ENCODE measurements around the gene CCDC87.
"Not testable (repeated sequence)": the region's sequence is repeated elsewhere in the genome, so short reads cannot be mapped to it uniquely, and the experiment has no call there.

Gene CCDC87

GRCh38 chr11:66607126-66607834 is 14.4 kb upstream of the CCDC87 start:
- H3K9me3 ChIP-seq (ENCODE audit: insufficient read depth, low read length): no peaks in the 10 kb centered on the region
- TF ChIP-seq EZH2phosphoT487 (IDR thresholded peaks at IDR 0.05; ENCODE audit: low read depth) (no peak), CTCF (IDR thresholded peaks at IDR 0.05; ENCODE audit: low read depth, low read length) (no peak)
- H3K4me3 ChIP-seq (ENCODE audit: low read length): no peak overlapping the region
- H3K27me3 ChIP-seq (ENCODE audit: low read depth, low read length): no peaks in the 10 kb centered on the region
- H3K79me2 ChIP-seq (ENCODE audit: low read length): no peaks in the 10 kb centered on the region
- peaks cover 5% of the 10 kb centered on the region for H3K4me1 ChIP-seq (ENCODE audit: low read length)
- no peak overlapping the region for H2AFZ ChIP-seq (ENCODE audit: low read depth, low read length)
- H4K20me1 ChIP-seq (ENCODE audit: insufficient read depth, low read length): no peaks in the 10 kb centered on the region
- H3K27ac ChIP-seq (ENCODE audit: low read length): no peak overlapping the region
- no peak overlapping the region for H3K4me2 ChIP-seq (ENCODE audit: low read length)
- H3K36me3 ChIP-seq (replicated peaks; ENCODE audit: low read depth, low read length): peaks cover 20% of the 10 kb centered on the region
- H3K9ac ChIP-seq (ENCODE audit: low read length): no peak overlapping the region

GRCh38 chr11:66606608-66607007 is 13.7 kb upstream of the CCDC87 start:
- not testable (repeated sequence) for H3K79me2 ChIP-seq (ENCODE audit: low read length); H3K4me2 ChIP-seq (ENCODE audit: low read length); H4K20me1 ChIP-seq (ENCODE audit: insufficient read depth, low read length); H3K27ac ChIP-seq (ENCODE audit: low read length); H2AFZ ChIP-seq (ENCODE audit: low read depth, low read length); H3K9me3 ChIP-seq (ENCODE audit: insufficient read depth, low read length); H3K27me3 ChIP-seq (ENCODE audit: low read depth, low read length); H3K4me1 ChIP-seq (ENCODE audit: low read length); H3K9ac ChIP-seq (ENCODE audit: low read length); H3K4me3 ChIP-seq (ENCODE audit: low read length)
- H3K36me3 ChIP-seq (replicated peaks; ENCODE audit: low read depth, low read length): peaks cover 20% of the 10 kb centered on the region

- no peak for TF ChIP-seq EZH2phosphoT487 (IDR thresholded peaks at IDR 0.05; ENCODE audit: low read depth)
- no peak for TF ChIP-seq CTCF (IDR thresholded peaks at IDR 0.05; ENCODE audit: low read depth, low read length)
- H3K36me3 ChIP-seq (replicated peaks; ENCODE audit: low read depth, low read length): peaks cover 26% of the 10 kb centered on the region
- no peaks in the 10 kb centered on the region for H3K79me2 ChIP-seq (ENCODE audit: low read length)
- H4K20me1 ChIP-seq (ENCODE audit: insufficient read depth, low read length): no peaks in the 10 kb centered on the region
- no peak overlapping the region for H2AFZ ChIP-seq (ENCODE audit: low read depth, low read length)
- H3K4me3 ChIP-seq (ENCODE audit: low read length): no peak overlapping the region
- peaks cover 15% of the 10 kb centered on the region for H3K4me1 ChIP-seq (ENCODE audit: low read length)
- no peak overlapping the region for H3K4me2 ChIP-seq (ENCODE audit: low read length)
- no peaks in the 10 kb centered on the region for H3K27me3 ChIP-seq (ENCODE audit: low read depth, low read length)
- no peaks in the 10 kb centered on the region for H3K9me3 ChIP-seq (ENCODE audit: insufficient read depth, low read length)
- H3K9ac ChIP-seq (ENCODE audit: low read length): no peak overlapping the region
- H3K27ac ChIP-seq (ENCODE audit: low read length): no peak overlapping the region
Observed at GRCh38 chr11:66604155-66604554, 11.3 kb upstream of the CCDC87 start.

GRCh38 chr11:66603072-66603471 is 10.2 kb upstream of the CCDC87 start:
- Histone ChIP-seq H3K27me3 (ENCODE audit: low read depth, low read length) (no peaks in the 10 kb centered on the region), H3K36me3 (replicated peaks; ENCODE audit: low read depth, low read length) (peaks cover 23% of the 10 kb centered on the region), H3K4me2 (ENCODE audit: low read length) (no peak overlapping the region), H3K4me3 (ENCODE audit: low read length) (no peak overlapping the region), H3K9ac (ENCODE audit: low read length) (no peak overlapping the region), H3K27ac (ENCODE audit: low read length) (no peak overlapping the region), H2AFZ (ENCODE audit: low read depth, low read length) (no peak overlapping the region), H3K79me2 (ENCODE audit: low read length) (no peaks in the 10 kb centered on the region), H4K20me1 (ENCODE audit: insufficient read depth, low read length) (no peaks in the 10 kb centered on the region), H3K9me3 (ENCODE audit: insufficient read depth, low read length) (no peaks in the 10 kb centered on the region), H3K4me1 (ENCODE audit: low read length) (peaks cover 10% of the 10 kb centered on the region)
- TF ChIP-seq EZH2phosphoT487 (IDR thresholded peaks at IDR 0.05; ENCODE audit: low read depth): no peak
- TF ChIP-seq CTCF (IDR thresholded peaks at IDR 0.05; ENCODE audit: low read depth, low read length): no peak

All from OCI-LY3 (cell line).